HepG2 (cell line): ENCODE results near the gene NCOA6. TPM values are rescaled to one million over a fixed set of nuclear protein-coding genes. Genes with fewer than 3 reads are reported as not detected.

Source experiments
- CENPBD1 ChIP-seq: sonication (generic); formaldehyde crosslinking; IDR thresholded peaks from 2 replicates; pipeline ENCODE4 v1.8.0; 2022; ENCODE audit warnings: missing genetic modification reagents, low read depth, mild to moderate bottlenecking, borderline replicate concordance
- CTCF ChIP-seq: sonication (generic); formaldehyde crosslinking; IDR thresholded peaks from 2 replicates; pipeline ENCODE4 v1.5.0; 2020; ENCODE audit warnings: mild to moderate bottlenecking, missing genetic modification reagents, moderate library complexity
- GRHL1 ChIP-seq: sonication (generic); formaldehyde crosslinking; conservative IDR thresholded peaks from 2 replicates; pipeline ENCODE4 v1.8.0; 2022; ENCODE audit warnings: missing genetic modification reagents
- KMT2A ChIP-seq: sonication (generic); formaldehyde crosslinking; IDR thresholded peaks from 2 replicates; pipeline ENCODE4 v1.4.0; 2020; ENCODE audit warnings: missing genetic modification reagents
- MEIS1 ChIP-seq: sonication (generic); formaldehyde crosslinking; IDR thresholded peaks from 2 replicates; pipeline ENCODE4 v1.9.0; 2021; ENCODE audit warnings: mild to moderate bottlenecking, missing genetic modification reagents, moderate library complexity, borderline replicate concordance
- NR2F6 ChIP-seq, 2 experiments: IDR thresholded peaks; 2 replicates each; pipeline ENCODE4 v1.6.1; 2016; ENCODE audit warnings: antibody characterized with exemption in 1 of 2, mild to moderate bottlenecking in 1 of 2
- SNAPC5 ChIP-seq: sonication (generic); formaldehyde crosslinking; IDR thresholded peaks from 2 replicates; pipeline ENCODE4 v1.8.1; 2023; ENCODE audit warnings: mild to moderate bottlenecking, missing genetic modification reagents, borderline replicate concordance
- TBX2 ChIP-seq: sonication (generic); formaldehyde crosslinking; IDR thresholded peaks from 2 replicates; pipeline ENCODE4 v1.5.0; 2020; ENCODE audit warnings: missing genetic modification reagents, mild to moderate bottlenecking, borderline replicate concordance
- TIGD3 ChIP-seq: sonication (generic); formaldehyde crosslinking; IDR thresholded peaks from 2 replicates; pipeline ENCODE4 v1.5.1; 2020; ENCODE audit warnings: mild to moderate bottlenecking, missing genetic modification reagents, borderline replicate concordance
- TRIM24 ChIP-seq: sonication (generic); formaldehyde crosslinking; IDR thresholded peaks from 2 replicates; pipeline ENCODE4 v1.8.0; 2022; ENCODE audit warnings: mild to moderate bottlenecking, missing genetic modification reagents
- USF2 ChIP-seq, 2 experiments: sonication (generic) in 1 of 2; formaldehyde crosslinking in 1 of 2; IDR thresholded peaks; 2 replicates each; pipeline versions ENCODE4 v1.5.1 to v1.6.1; 2011 to 2020; ENCODE audit warnings: borderline replicate concordance in 1 of 2, low read depth in 1 of 2, low read length in 1 of 2, mild to moderate bottlenecking in 1 of 2, missing genetic modification reagents in 1 of 2, moderate library complexity in 1 of 2
- YEATS2 ChIP-seq: sonication (generic); formaldehyde crosslinking; IDR thresholded peaks from 2 replicates; pipeline ENCODE4 v1.4.0; 2020; ENCODE audit warnings: missing genetic modification reagents, borderline replicate concordance
- ZBTB20 ChIP-seq: sonication (generic); formaldehyde crosslinking; IDR thresholded peaks from 2 replicates; pipeline ENCODE4 v1.8.1; 2023; ENCODE audit warnings: missing genetic modification reagents, low read depth, mild to moderate bottlenecking, borderline replicate concordance
- ZGPAT ChIP-seq: IDR thresholded peaks from 2 replicates; pipeline ENCODE4 v1.6.1; 2016; ENCODE audit warnings: mild to moderate bottlenecking
- ZNF484 ChIP-seq: sonication (generic); formaldehyde crosslinking; IDR thresholded peaks from 2 replicates; pipeline ENCODE4 v1.5.1; 2020; ENCODE audit warnings: mild to moderate bottlenecking, low read depth, missing genetic modification reagents, borderline replicate concordance
- ZNF572 ChIP-seq: sonication (generic); formaldehyde crosslinking; IDR thresholded peaks from 2 replicates; pipeline ENCODE4 v1.5.1; 2020; ENCODE audit warnings: mild to moderate bottlenecking, missing genetic modification reagents
- ZNF746 ChIP-seq: sonication (generic); formaldehyde crosslinking; IDR thresholded peaks from 2 replicates; pipeline ENCODE4 v1.8.0; 2022; ENCODE audit warnings: mild to moderate bottlenecking, missing genetic modification reagents
- ZNF761 ChIP-seq: sonication (generic); formaldehyde crosslinking; conservative IDR thresholded peaks from 2 replicates; pipeline ENCODE4 v1.4.0; 2020; ENCODE audit warnings: mild to moderate bottlenecking, missing genetic modification reagents
- ZNF768 ChIP-seq: sonication (generic); formaldehyde crosslinking; IDR thresholded peaks from 2 replicates; pipeline ENCODE4 v1.4.0; 2020; ENCODE audit warnings: missing genetic modification reagents
- polyA plus RNA-seq, 8 experiments: library from polyadenylated mRNA; depleted of rRNA in 3 of 8; stranded (reverse) in 7 of 8; unstranded in 1 of 8; fragments of >200 nt; fragmentation: Illumina TruSeq in 4 of 8; extraction: Trizol in 4 of 8; gene quantifications; 2 replicates each; pipeline versions ENCODE4 v1.2.1 to v1.2.3, GENCODE V29; 2011 to 2016; ENCODE audit warnings: low read depth in 4 of 8, missing spikeins in 1 of 8, mixed read lengths in 1 of 8; ENCODE audit not compliant: insufficient read depth in 1 of 8
- total RNA-seq, 5 experiments: library from RNA; depleted of rRNA; stranded (reverse); fragments of >200 nt; fragmentation: Illumina TruSeq; extraction: Trizol; gene quantifications; 2 replicates each; pipeline ENCODE4 v1.2.3, GENCODE V29; 2016; ENCODE audit warnings: low read depth in 1 of 5

The NCOA6 gene
- total and polyA plus RNA-seq, 2 of the 13 experiments (the other 11 are each of a cell fraction or from before 2014, with no cell fraction given): 11.2 to 29.3 TPM

- 0 out of 2 replicates have a peak, but pooled peaks have one; percentile 21 for TF ChIP-seq ZGPAT
- 0 out of 2 replicates have a peak, but pooled peaks have one; percentile 7 for TF ChIP-seq MEIS1 (CRISPR knock-in tag)
- no peak for TF ChIP-seq ZNF484 (CRISPR knock-in tag)
- no peak for TF ChIP-seq TIGD3 (CRISPR knock-in tag)
- TF ChIP-seq ZNF768 (CRISPR knock-in tag): no peak
- no peak for TF ChIP-seq ZNF746 (CRISPR knock-in tag)
- TF ChIP-seq YEATS2 (CRISPR knock-in tag): 0 out of 2 replicates have a peak, but pooled peaks have one; percentile 45
- TF ChIP-seq ZBTB20 (CRISPR knock-in tag): no peak
- no peak for TF ChIP-seq TBX2 (CRISPR knock-in tag)
- peak; percentile 48 for TF ChIP-seq NR2F6 (IDR thresholded peaks at IDR 0.05)
- TF ChIP-seq NR2F6 (CRISPR knock-in tag; IDR thresholded peaks at IDR 0.05): peak; percentile 41; the same call in 1 of the 2 replicates
- 0 out of 2 replicates have a peak, but pooled peaks have one; percentile 24 for TF ChIP-seq KMT2A (CRISPR knock-in tag)
- 0 out of 2 replicates have a peak, but pooled peaks have one; percentile 83 for TF ChIP-seq SNAPC5 (CRISPR knock-in tag)
- no peak for TF ChIP-seq ZNF572
- no peak for TF ChIP-seq USF2 (IDR thresholded peaks at IDR 0.05; ENCODE audit: low read depth, low read length)
- TF ChIP-seq USF2 (CRISPR knock-in tag; IDR thresholded peaks at IDR 0.05; ENCODE audit: borderline replicate concordance): peak; percentile 51; the same call in 1 of the 2 replicates
- TF ChIP-seq CENPBD1 (CRISPR knock-in tag): no peak
- TF ChIP-seq GRHL1: no peak
- TF ChIP-seq ZNF761 (CRISPR knock-in tag): no peak
- TF ChIP-seq TRIM24 (CRISPR knock-in tag): no peak
- no peak for TF ChIP-seq CTCF
These were observed 1.0 kb downstream of the NCOA6 start (continued) for GRCh38 chr20:34824452-34824805.
